SK-N-SH (cell line): ENCODE data around the gene MROH7.

Experiments
- CTCF ChIP-seq: fragments of 200-600 bp; sonication (generic); IDR thresholded peaks from 2 replicates; pipeline ENCODE4 v1.6.1; 2017; ENCODE audit warnings: antibody characterized with exemption, mild to moderate bottlenecking, moderate library complexity
- FOXJ3 ChIP-seq: sonication (generic); formaldehyde crosslinking; IDR thresholded peaks from 2 replicates; pipeline ENCODE4 v1.5.1; 2020; ENCODE audit warnings: mild to moderate bottlenecking, missing genetic modification reagents
- GATA2 ChIP-seq: sonication (generic); formaldehyde crosslinking; IDR thresholded peaks from 2 replicates; pipeline ENCODE4 v1.5.0; 2020; ENCODE audit warnings: mild to moderate bottlenecking, missing genetic modification reagents
- JUND ChIP-seq: IDR thresholded peaks from 2 replicates; pipeline ENCODE4 v1.4.0; 2012
- NRF1 ChIP-seq: IDR thresholded peaks from 2 replicates; pipeline ENCODE4 v1.6.1; 2012; ENCODE audit warnings: low read depth, mild to moderate bottlenecking, low read length
- POLR2AphosphoS5 ChIP-seq: IDR thresholded peaks from 2 replicates; pipeline ENCODE4 v1.6.1; 2012; ENCODE audit warnings: low read depth, low read length
- RAD21 ChIP-seq: IDR thresholded peaks from 2 replicates; pipeline ENCODE4 v1.6.1; 2012; ENCODE audit warnings: mild to moderate bottlenecking, low read length
- REST ChIP-seq: IDR thresholded peaks from 2 replicates; pipeline ENCODE4 v1.6.1; 2012; ENCODE audit warnings: mild to moderate bottlenecking, low read depth, low read length, moderate library complexity
- RFX5 ChIP-seq: IDR thresholded peaks from 2 replicates; pipeline ENCODE4 v1.6.1; 2012; ENCODE audit warnings: mild to moderate bottlenecking, improper control_type of control experiment, low read length
- TF ChIP-seq, protein P1 (sequence below): IDR thresholded peaks from 2 replicates; pipeline ENCODE4 v1.4.0; 2012; ENCODE audit warnings: low read depth, borderline replicate concordance
- TF ChIP-seq, protein P2 (sequence below): fragments of 150-350 bp; IDR thresholded peaks from 2 replicates; pipeline ENCODE4 v1.6.1; 2017; ENCODE audit warnings: antibody characterized with exemption, low read length, low read depth, borderline replicate concordance

- TF ChIP-seq REST (no peak), RFX5 (no peak), JUND (no peak), POLR2AphosphoS5 (no peak), CTCF (no peak), RAD21 (no peak), GATA2 (CRISPR knock-in tag) (no peak), NRF1 (no peak), FOXJ3 (no peak)
- TF ChIP-seq, protein P1, sequence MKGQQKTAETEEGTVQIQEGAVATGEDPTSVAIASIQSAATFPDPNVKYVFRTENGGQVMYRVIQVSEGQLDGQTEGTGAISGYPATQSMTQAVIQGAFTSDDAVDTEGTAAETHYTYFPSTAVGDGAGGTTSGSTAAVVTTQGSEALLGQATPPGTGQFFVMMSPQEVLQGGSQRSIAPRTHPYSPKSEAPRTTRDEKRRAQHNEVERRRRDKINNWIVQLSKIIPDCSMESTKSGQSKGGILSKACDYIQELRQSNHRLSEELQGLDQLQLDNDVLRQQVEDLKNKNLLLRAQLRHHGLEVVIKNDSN, result no peak
- TF ChIP-seq, protein P2, sequence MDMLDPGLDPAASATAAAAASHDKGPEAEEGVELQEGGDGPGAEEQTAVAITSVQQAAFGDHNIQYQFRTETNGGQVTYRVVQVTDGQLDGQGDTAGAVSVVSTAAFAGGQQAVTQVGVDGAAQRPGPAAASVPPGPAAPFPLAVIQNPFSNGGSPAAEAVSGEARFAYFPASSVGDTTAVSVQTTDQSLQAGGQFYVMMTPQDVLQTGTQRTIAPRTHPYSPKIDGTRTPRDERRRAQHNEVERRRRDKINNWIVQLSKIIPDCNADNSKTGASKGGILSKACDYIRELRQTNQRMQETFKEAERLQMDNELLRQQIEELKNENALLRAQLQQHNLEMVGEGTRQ, result no peak
Measured at GRCh38 chr1:54619749-54620148, 21.8 kb upstream of the MROH7 start.
